ENCODE measurements around the gene FAM174C. TPM values are rescaled to one million over a fixed set of nuclear protein-coding genes. Genes with fewer than 3 reads are reported as not detected.

The FAM174C gene
- polyA plus RNA-seq, 1 experiment: 16.6 TPM

DNA sequence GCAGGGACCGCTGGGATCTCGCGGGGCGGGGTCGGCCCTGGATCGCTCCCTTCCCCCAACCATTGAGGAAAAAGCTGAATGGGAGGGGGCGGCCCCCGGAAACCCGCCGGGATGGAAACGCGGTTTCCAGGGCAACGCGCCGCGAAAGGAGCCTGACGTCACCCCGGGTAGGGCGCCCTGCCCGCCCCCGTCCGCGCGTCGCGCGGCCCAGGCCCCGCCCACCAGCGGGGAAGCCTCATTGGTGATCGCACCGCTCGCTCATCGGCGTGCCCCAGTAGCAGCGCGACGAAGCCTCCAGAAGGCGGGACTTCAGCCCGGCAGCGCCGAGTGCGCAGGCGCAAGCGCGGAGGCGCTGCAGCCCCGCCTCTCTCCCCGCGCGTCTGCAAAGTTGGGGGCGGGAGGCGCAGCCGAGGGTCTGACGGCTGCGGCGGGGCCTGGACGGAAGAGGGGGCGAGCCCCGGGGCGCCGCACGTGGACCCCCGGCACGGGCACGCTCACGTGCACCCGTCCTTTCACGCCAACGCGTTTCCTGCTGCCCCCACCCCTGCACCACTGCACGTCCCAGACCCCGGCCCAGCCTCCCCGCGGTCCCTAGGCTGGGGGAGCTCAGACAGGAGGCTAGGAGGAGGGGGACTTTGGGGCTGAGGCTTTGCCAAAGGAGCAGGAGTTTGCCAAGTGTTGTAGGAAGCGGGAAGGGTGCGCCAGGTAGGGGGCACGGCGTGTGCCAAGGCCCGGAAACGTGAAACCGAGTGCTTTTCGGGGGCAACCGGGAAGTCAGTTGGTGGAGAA is 14.4 kb upstream of the FAM174C start:
- ChIA-PET POLR2A (interaction anchor here (1.2 to 2.9 kb wide), 4 partner anchors 8 to 20 kb away, joined by 3 to 34 read pairs (median 6); partner anchors contain the start of genes ATP5F1D, CIRBP and FAM174C), CTCF (no interaction called here)
- H3K27me3 ChIP-seq (ENCODE audit: control insufficient read depth, insufficient read depth, low read length): no peaks in the 10 kb centered on the region
- H3K4me3 ChIP-seq (ENCODE audit: low read depth, low read length): peak overlapping the region; percentile 66
- H3K27ac ChIP-seq (ENCODE audit: low read depth, low read length): peak overlapping the region; percentile 77
- no peaks in the 10 kb centered on the region; the same call in 1 of the 2 replicates for H3K9me3 ChIP-seq (ENCODE audit: control insufficient read depth, insufficient read depth, low read length)
- peak; percentile 93 for DNase-seq (ENCODE audit: low read depth, low spot score)
- TF ChIP-seq, protein P1, sequence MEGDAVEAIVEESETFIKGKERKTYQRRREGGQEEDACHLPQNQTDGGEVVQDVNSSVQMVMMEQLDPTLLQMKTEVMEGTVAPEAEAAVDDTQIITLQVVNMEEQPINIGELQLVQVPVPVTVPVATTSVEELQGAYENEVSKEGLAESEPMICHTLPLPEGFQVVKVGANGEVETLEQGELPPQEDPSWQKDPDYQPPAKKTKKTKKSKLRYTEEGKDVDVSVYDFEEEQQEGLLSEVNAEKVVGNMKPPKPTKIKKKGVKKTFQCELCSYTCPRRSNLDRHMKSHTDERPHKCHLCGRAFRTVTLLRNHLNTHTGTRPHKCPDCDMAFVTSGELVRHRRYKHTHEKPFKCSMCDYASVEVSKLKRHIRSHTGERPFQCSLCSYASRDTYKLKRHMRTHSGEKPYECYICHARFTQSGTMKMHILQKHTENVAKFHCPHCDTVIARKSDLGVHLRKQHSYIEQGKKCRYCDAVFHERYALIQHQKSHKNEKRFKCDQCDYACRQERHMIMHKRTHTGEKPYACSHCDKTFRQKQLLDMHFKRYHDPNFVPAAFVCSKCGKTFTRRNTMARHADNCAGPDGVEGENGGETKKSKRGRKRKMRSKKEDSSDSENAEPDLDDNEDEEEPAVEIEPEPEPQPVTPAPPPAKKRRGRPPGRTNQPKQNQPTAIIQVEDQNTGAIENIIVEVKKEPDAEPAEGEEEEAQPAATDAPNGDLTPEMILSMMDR (IDR thresholded peaks at IDR 0.05; ENCODE audit: low read depth, low read length): no peak

DNA sequence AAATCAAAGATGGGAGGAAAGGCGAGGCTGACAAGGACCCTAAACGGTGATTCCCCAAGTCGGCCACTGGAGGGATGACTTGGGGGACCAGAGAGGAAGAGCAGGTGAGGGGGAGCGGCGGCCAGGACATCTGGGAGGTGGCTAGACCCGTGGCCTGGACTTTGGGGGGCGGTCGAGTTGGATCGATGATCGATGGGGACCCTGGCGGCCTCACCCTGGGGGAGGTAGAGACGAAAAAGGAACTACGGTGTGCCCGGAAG is 13.9 kb upstream of the FAM174C start:
- TF ChIP-seq, protein P1 (IDR thresholded peaks at IDR 0.05; ENCODE audit: low read depth, low read length): peak; percentile 18; the same call in 1 of the 2 replicates
- no peak for DNase-seq (ENCODE audit: low read depth, low spot score)
- CTCF ChIA-PET: no interaction called here
- Histone ChIP-seq H3K27ac (ENCODE audit: low read depth, low read length) (peak overlapping the region; percentile 70), H3K9me3 (ENCODE audit: control insufficient read depth, insufficient read depth, low read length) (no peaks in the 10 kb centered on the region; the same call in 1 of the 2 replicates), H3K4me3 (ENCODE audit: low read depth, low read length) (peak overlapping the region; percentile 66), H3K27me3 (ENCODE audit: control insufficient read depth, insufficient read depth, low read length) (no peaks in the 10 kb centered on the region)
- POLR2A ChIA-PET: interaction anchor here (0.6 to 2.9 kb wide), 5 partner anchors 8 to 20 kb away, joined by 3 to 34 read pairs (median 5); partner anchors contain the start of genes ATP5F1D, CIRBP and FAM174C

DNA sequence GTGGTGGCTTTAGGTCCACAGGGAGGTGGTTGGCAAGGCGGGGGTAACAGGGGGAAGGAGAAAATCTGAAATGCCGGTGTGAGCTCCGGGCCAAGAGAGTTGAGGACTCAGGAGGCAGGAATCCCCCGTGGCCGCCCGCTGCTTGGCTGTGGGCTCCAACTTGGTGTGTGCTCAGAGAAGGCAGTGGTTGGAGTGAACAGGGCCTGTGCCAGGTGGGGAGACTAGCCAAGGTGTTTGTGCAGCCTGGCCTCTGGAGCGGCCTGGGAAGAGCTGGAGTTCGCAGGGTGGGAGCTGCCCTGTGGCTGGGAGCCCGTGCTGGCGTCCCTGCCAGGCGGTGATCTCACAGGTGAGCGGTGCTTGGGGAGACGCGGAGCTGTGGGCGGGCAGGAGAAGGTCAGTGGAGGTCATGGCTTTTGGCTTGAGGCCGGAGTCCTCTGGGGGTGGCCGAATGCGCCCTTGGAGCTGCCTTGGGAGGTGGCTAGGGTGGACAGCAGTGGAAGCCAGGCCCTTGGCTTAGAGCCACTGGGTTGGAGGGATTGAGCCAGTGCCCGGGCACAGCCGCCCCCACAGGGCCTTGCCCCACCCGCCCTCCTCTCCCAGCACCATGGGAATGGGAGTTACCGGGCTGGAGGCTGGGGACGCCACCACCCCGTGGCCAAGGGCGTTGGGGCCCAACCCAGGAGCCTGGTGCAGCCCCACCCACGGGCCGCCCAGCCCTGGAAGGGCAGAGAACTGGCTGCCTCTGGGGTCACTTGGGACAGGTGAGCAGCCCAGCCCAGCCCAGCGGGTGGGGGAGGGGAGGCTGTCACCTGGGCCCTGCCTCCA is 13.3 kb upstream of the FAM174C start:
- no peaks in the 10 kb centered on the region for H3K27me3 ChIP-seq (ENCODE audit: control insufficient read depth, insufficient read depth, low read length)
- peak overlapping the region; percentile 66 for H3K4me3 ChIP-seq (ENCODE audit: low read depth, low read length)
- TF ChIP-seq, protein P1 (IDR thresholded peaks at IDR 0.05; ENCODE audit: low read depth, low read length): no peak
- H3K9me3 ChIP-seq (ENCODE audit: control insufficient read depth, insufficient read depth, low read length): no peaks in the 10 kb centered on the region; the same call in 1 of the 2 replicates
- peak overlapping the region; percentile 70 for H3K27ac ChIP-seq (ENCODE audit: low read depth, low read length)
- DNase-seq (ENCODE audit: low read depth, low spot score): no peak
- CTCF ChIA-PET: interaction anchor here (1.5 kb wide), 1 partner anchor 18 kb away, joined by 6 read pairs; no protein-coding TSS in a partner anchor
- POLR2A ChIA-PET: interaction anchor here (0.6 to 2.9 kb wide), 5 partner anchors 7 to 21 kb away, joined by 3 to 34 read pairs (median 5); partner anchors contain the start of genes ATP5F1D, CIRBP and FAM174C

DNA sequence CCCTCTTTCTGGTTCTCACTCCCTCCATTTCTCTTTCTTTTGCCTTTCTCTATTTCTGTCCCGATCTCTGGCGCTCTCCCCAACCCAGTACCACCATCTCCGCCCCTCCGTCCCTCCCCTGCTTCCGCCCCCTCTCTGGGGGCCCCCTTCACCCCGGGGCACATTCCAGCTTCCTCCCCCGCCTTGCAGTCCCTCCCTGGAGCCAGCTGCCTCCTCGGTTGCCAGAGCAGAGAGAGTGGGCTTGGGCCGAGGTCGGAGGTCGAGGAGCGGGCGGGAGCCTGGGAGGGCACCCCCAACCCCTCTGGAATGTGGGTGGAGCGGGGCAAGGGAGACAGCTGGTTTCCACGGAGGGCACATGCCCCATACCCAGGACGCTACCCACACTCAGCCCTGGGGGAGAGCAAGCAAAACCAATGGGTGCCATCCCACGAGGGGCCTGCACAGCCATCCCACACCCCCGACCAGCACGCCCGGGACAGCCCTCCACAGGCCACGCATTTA is 12.7 kb upstream of the FAM174C start:
- ChIA-PET POLR2A (interaction anchor here (1.3 to 1.9 kb wide), 2 partner anchors 10 to 21 kb away, joined by 3 to 8 read pairs; partner anchors contain the start of gene ATP5F1D), CTCF (interaction anchor here (1.5 kb wide), 1 partner anchor 18 kb away, joined by 6 read pairs; no protein-coding TSS in a partner anchor)
- DNase-seq (ENCODE audit: low read depth, low spot score): no peak
- Histone ChIP-seq H3K9me3 (ENCODE audit: control insufficient read depth, insufficient read depth, low read length) (no peaks in the 10 kb centered on the region; the same call in 1 of the 2 replicates), H3K4me3 (ENCODE audit: low read depth, low read length) (no peak overlapping the region), H3K27me3 (ENCODE audit: control insufficient read depth, insufficient read depth, low read length) (no peaks in the 10 kb centered on the region), H3K27ac (ENCODE audit: low read depth, low read length) (no peak overlapping the region)
- TF ChIP-seq, protein P1 (IDR thresholded peaks at IDR 0.05; ENCODE audit: low read depth, low read length): no peak
